DND-41 (cell line): ENCODE results near the gene HADHB.

ENCODE experiments used
- CTCF ChIP-seq: IDR thresholded peaks from 2 replicates; pipeline ENCODE4 v1.5.1; 2012; ENCODE audit warnings: borderline replicate concordance, low read length, moderate library complexity, mild to moderate bottlenecking; ENCODE audit not compliant: poor library complexity, severe bottlenecking; ENCODE audit errors: extremely low read depth
- EZH2 ChIP-seq: IDR thresholded peaks from 3 replicates; pipeline ENCODE4 v1.6.1; 2012; ENCODE audit warnings: borderline replicate concordance, low read depth, mild to moderate bottlenecking, moderate library complexity, low read length, inconsistent platforms; ENCODE audit not compliant: severe bottlenecking

DNA sequence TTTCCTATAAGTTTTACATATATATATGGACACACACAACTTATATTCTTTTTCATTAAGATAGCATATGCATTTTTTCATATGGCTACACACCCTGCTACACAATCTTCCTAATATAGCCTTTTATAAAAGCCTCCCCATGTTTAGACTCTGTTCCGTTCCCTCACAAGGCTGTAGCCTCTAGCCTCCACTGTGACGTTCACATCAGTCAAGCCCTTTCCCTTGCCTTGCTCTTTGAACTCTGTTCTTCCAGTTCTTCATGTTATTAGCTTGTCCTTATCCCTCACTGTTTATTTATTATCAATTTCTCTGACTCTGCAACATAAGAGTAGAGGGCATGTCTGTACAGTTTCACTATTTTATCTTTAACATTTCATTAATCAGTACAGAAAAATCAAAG lies 38.9 kb downstream of the HADHB start:
- no peak for TF ChIP-seq CTCF
- no peak for TF ChIP-seq EZH2
